GM18499 (cell line): ENCODE measurements around the gene EPM2A.
"Not testable (repeated sequence)": the region's sequence is repeated elsewhere in the genome, so short reads cannot be mapped to it uniquely, and the experiment has no call there.

ENCODE experiments used
- ATAC-seq: cut with Tn5 transposase; IDR thresholded peaks from one replicate; pipeline ENCODE4 v1.9.1; 2021; ENCODE audit warnings: moderate number of reproducible peaks; ENCODE audit not compliant: insufficient read depth, unreplicated experiment

EPM2A gene

DNA sequence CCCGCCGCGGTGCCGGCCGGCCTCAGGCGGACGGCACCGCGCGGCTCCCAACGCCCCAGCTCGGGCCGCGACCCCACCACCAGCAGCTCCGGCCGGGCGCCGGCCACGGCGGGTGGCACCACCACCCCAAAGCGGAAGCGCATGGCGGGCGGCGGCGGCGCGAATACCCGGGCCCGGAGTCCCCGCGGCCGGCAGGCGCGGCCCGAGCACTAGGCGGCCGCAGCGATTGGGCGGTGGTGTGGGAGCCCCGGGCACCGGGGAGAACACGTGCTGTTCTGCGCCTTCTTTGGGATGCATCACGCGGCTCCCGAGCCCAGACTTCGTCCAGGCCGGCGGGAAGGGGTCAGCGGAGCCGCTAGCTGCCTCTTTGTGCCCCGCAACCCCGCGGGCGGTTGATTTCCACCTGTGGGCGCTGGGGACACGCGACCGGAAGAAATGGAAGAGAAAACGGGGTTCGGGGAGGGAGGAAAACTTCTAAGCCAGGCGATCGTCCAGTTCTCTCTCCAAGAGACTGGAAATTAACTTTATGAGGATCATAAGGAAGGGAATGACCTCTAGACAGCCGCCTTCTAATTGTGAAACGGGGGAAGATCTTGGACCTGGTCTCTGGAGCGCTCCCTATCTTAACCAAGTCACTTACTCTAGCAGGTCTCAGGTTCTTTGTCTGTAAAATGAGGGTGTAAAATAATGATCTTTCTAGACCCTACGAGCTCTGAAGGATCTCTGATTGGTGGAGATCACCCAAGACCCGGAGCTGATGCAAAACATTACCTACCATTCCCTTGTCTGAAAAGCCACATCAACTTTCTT lies at the start of gene EPM2A:
EPM2A (minus strand) TSS at position 165 of the 810 bp plus-strand sequence; CDS start at position 143, 22 bp downstream.
- peak; percentile 81 for ATAC-seq

DNA sequence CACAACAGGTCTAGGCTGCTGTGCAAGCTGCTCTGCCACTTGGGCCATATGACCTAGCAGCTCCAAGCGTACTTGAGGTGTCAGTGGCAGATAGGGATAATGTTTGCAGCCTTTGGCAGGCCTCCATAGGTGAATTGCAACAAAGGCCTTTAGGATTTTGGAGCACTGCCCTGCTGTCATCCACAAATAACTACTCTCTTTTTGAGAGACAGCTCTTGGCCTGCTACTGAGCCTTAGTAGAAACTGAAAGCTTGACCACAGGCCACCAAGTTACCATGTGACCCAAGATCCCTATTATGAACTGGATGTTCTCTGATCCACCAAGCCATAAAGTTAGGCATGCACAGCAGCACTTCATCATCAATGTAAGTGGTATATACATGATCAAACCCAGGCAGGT lies 49.4 kb upstream of the EPM2A start:
- ATAC-seq = peak; percentile 67

DNA sequence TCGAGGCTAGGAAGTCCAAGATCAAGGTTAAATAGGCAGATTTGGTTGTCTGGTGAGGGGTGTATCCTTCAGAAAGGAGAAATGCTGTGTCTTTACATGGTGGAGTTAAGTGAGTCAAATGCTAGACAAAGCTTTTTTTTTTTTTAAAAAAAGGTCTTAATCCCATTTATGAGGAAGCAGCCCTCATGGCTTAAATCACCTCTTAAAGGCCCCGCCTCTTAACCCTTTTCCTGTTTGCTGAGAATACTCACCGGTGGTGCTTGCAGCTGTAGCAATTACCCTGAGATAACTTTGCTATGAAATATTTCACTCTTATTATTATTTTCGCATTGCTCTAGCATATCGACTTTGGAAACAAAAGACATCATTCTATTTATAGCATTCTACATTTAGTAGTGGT lies 48.5 kb upstream of the EPM2A start:
- no peak for ATAC-seq

DNA sequence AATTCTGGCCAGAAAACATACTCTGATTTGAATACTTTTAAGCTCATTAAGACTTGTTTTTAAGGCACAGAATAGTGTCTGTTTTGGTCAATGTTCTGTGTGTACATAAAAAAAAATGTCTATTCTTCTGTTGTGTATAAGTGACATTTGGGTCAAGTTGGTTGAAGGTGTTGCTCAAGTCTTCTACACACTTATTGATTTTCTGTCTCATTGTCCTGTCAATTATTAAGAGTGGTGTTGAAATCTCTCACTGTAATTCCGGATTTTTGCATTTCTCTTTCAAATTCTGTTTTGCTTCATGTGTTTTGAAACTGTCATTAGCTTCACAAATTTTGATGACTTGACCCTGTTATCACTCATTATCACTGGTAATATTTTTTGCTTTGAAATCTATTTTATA lies 37.5 kb upstream of the EPM2A start:
- ATAC-seq = no peak

DNA sequence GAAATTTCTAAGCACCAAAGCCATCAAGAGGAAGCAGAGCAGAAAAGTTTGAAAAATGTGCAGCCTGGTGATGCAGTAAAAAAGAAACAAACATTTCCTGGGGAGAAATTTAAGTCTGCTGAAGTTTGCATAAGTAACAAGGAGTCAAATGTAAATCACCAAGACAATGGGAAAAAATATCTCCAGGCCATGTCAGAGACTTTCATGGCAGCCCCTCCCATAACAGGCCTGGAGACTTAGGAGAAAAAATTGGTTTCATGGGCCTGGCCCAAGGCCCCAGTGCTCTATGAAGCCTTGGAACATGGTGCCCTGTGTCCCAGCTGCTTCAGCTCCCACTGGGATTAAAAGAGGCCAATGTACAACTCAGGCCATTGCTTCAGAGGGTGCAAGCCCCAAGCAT lies 30.1 kb upstream of the EPM2A start:
- ATAC-seq = no peak

DNA sequence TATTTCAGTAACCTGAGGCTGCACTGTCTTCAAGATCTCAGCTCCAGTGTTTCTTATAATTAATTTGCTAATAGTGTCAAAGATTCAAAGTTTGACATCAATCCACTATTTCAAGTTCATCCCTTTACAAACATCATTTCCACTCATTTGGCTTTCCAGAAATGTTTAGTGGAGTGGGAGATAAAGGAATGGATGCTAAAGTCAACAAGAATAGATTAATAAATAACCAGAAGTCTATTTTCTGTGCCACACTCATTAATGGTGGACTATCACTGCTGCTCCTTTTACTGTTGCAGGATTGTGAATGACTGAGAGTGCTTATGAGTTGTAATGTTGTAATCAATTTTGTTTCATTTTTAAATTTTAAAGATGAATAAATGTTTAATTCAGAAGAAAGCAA lies 28.4 kb upstream of the EPM2A start:
- no peak for ATAC-seq

DNA sequence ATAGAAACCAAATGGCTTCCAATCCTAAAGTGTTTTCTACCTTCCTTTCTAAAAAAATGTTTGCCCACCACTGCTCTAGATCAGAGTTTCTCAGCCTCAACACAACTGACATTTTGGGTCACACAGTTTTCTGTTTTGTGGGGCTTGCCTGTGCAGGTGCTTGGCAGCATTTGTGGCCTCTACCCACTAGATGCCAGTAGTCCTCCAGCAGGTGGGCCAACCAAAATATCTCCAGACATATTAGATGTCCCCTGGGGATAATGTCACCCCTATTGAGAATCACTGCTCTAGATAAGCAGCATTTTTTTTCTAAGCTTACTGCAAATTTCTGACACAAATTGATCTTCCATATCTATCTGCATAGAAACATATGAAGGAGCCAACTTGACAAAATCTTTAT lies 26.3 kb upstream of the EPM2A start:
- ATAC-seq = no peak

DNA sequence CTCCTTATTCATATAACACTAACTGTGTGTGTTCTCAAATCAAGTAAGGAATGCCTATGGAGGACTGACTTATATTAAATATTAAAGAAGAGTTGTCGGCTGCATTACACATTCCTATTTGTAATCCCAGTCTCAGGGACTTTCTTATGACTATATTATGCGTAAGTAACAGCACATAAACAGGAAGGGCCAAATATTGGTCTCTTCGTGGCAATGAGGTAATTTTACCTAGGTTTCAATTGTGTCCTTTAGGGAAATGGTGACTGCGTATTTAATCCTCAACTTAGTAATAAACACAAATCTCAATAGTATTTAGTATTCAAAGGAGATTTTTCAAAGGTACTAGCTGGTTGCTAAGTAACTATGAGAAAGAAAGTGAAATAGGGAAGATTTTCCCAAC lies 22.8 kb upstream of the EPM2A start:
- no peak for ATAC-seq

DNA sequence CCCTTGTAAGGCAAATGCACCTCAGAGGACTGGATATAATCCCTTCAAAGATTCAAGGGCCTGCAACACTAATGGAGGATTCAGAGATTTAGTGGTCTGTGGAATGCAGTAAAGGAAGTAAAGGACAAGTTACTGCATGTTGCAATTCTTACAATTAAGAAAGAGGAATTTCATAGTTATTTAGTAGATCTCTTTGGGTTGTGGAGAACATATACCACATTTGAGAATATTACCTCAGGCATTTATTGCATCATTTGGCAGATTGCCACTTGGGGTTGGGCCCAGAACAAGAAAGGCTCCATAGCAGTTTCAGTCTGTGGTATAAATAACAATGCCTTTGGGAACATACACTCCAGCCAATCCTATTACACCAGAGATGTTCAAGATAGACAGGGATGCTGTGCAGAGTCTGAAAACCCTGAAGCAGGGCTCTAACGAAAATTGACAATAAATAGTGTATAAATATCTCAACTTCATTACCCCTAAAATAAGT lies 20.9 kb upstream of the EPM2A start:
- ATAC-seq = no peak

DNA sequence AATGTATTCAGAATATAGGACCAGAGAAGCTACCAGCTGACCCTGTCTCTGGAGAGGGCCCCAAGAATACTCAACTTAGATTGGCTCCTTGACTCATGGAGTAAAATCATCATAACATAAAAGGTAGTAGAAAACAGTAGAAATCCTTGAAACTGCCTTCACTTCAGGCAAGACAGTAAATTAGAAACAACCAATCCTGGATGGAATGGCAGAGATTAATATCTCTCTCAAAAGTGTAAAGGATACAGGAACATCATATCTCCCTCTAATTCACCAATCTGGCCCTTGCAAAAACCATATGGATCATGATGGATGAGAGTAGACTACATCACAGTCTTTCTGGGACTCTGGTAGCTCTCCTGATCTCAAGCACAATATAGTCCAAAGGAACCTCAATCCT lies 20.4 kb upstream of the EPM2A start:
- no peak for ATAC-seq

DNA sequence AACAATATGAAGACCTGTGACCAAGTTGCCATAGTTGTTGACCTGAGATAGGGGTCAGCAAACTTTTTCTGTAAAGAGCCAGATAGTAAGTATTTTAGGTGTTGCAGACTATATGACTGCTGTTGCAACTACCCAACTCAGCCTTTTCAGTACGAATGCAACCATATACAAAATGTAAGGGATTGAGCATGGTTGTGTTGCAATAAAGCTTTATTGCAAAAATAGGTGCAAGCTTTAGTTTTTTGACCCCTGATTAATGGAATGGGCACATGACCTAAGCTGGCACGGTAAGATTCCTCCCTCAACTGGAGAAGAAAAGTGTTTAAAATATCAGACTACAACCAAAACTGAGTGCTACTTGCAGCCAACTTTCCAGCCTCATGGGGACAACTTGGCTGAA lies 17.3 kb upstream of the EPM2A start:
- no peak for ATAC-seq

DNA sequence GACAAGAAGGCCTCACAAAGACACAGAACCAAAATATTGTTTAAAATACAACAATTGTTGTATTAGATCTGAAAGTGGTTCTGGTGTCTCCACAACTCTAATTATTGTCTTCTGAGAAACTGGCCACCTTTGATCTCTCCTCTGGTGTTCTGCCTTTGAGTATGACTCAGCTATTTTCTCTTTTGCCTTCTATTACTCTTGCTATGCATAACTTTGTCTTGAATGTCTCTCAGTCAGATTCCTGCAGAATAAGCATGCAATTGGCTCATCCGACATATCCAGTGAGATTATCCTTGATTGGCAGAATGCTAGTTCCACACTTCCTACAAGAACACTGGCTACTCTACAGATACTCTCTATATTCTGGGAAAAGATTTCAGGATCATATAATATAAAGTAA lies 14.3 kb upstream of the EPM2A start:
- peak; percentile 87 for ATAC-seq

DNA sequence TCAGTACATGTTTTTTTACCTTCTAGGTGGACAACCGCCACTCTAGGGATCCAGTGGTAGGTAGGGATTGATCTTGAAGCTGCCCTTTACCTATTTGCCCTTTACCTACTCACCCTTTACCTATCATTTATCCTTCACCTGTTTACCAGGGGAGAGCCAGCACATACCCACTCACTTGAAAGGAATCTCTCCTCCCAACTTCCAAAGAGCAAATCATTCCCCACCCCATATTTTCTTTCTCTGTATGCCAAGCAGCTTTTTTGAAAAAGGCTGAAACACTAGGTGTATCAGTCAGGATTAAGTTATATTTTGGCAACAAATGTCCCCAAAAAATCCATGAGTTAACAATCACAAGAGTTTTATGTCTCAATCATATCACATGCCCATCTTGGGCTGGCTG lies 10.5 kb upstream of the EPM2A start:
- no peak for ATAC-seq

DNA sequence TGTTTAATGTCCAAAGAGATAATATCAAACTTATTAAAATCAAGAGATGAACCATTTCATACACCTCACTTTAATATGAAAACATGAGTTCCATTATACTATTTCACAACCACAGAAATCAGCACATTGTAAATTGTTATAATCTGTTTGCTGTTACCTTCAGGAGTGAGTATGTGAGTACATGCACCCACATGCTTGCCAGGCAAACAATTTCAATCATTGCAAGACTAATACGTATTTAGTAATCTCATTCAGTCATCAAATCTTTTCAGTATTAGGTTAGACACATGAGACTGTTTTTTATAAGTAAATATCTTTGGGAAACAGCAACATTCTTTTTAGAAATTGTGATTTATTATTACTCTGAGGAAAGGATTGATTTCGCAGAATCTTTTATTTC lies 9.3 kb upstream of the EPM2A start:
- ATAC-seq = no peak

DNA sequence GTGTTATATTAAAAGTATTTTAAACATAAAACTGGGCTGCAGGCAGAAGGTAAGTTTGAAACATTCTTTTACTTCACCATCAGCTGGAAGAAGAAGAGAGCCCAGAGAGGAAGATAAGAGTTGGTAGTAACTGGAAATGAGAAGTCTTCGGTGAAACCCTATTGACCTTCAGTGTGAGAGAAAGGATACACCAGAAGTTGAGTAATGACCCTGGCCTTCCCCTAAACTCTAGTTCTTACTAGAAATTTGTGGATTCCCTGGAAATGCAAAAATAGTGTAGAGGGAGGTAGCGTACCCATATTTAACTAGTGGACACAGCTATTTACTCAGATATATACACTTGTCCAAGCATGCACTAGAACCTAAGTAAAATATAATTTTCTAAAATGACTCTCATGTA lies 8.0 kb upstream of the EPM2A start:
- no peak for ATAC-seq

DNA sequence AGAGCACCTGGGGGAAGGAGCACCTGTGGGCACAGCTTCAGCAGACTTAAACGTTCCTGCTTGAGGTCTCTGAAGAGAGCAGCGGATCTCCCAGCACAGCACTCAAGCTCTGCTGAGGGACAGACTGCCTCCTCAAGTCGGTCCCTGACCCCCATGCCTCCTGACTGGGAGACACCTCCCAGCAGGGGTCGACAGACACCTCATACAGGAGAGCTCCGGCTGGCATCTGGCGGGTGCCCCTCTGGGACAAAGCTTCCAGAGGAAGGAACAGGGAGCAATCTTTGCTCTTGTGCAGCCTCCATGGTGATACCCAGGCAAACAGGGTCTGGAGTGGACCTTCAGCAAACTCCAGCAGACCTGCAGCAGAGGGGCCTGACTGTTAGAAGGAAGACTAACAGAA lies 7.2 kb upstream of the EPM2A start:
- not testable (repeated sequence) for ATAC-seq

DNA sequence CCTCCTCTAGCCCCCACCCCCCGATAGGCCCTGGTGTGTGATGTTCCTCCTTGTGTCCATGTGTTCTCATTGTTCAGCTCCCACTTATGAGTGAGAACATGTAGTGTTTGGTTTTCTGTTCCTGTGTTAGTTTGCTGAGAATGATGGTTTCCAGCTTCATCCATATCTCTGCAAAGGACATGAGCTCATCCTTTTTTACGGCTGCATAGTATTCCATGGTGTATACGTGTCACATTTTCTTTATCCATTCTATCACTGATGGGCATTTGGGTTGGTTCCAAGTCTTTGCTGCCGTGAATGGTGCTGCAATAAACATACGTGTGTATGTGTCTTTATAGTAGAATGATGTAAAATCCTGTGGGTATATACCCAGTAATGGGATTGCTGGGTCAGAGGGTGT lies 4.4 kb upstream of the EPM2A start:
- not testable (repeated sequence) for ATAC-seq

DNA sequence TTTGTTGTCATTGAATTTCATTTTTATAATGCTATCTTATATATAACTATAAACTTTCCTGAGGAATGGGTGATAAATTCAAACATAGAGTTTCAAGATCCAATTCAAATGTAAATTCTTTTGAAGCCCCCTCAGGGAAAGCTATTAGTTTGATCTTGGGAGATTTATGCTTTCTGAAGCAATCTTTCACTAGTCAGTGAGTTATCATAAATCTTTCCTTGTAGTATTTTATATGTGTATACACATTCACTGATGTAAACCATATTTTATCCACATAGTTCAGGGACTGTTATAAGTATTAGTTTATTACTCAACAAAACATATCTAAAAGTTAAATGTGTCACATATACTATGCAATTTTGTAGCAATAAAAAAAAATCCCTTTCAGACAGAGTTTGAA lies 2.9 kb upstream of the EPM2A start:
- no peak for ATAC-seq

DNA sequence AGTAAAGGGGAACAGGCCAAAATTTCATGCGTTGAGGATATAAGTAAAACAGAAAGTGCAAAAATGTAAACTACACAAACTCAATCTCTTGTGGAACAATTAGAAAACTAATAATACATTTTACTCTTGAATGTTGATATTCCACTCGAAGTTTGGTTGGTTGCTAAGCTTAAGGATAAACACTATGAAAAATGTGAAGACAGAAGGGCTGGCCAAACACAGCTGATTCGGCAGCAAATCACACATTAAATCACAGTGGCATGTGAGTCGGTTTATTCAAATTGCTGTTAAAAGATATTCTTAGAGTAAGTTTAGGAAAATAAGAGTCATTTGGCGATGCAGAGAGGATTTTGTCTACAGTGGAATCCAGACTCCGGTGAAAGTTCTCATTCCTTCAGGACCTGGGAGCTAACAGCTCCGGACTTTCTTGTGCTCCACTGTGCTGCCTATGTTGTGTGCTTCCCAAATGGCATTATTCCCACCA lies 1.4 kb upstream of the EPM2A start:
- ATAC-seq = no peak

DNA sequence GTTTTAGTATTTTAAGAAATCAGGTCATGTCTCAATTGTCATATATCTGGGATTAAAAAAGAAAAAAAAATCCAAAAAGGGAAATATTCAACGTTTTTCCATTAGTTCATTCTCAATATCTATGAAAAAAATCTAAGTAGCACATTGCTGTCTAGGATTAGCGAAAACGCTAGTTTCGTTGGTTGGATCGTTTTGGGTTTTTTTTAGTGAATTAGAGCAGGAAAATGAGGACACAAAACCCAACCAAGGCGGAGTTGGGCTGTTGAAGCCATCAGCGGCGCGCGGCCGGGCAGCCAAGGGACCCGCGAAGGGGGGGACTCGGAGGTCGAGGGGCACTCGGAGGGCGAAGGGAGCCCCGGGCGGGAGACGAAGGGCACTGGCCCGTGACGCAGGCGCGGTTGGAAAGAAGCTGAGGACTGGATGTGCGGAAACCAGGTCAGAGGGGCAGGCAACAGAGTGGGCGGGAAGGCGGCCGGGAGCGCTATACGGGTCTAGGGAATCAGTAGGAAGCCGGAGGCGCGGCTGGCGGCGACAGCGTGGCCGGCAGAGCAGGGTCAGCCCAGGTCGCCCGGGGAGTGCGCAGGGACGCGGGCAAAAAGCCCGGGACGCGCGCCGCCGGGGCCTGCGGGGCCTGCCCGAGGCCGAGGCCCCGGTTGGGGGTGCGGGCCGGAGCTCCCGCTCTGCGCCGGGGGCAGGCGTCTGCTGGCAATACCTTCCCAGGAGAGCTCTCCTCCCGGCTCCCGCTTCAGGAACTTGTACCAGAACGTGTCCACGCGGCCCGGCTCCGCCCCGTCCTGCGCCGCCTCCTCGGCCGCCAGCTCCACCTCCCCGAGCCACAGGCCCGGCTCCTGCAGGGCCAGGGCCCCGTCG lies 599 bp downstream of the EPM2A start:
- ATAC-seq = peak; percentile 37

DNA sequence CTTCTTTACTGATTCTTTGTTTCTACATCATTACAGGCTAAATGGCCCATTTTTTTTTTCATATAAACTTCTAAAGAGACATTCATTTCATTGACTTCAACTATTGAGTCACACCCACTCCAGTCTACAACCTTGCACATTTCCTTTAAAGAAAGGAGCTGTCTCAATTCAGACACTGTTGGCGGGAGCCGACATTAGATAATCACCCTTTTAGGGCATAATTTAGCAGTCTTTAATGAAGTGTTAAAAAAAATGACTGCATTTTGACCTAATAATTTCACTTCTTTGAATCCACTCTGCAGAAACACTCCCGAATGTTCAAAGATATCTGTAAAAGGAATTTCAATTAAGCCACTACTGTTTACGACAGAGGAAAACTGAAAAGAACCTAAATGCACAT lies 1.5 kb downstream of the EPM2A start:
- ATAC-seq = no peak
